ENCODE data around the gene RASIP1.

The RASIP1 gene

GRCh38 chr19:48705431-48705830, 35.0 kb downstream of the RASIP1 start:
- DNase-seq (ENCODE audit: low spot score) (no peak), ATAC-seq (ENCODE audit: low read depth) (no peak)
- Histone ChIP-seq H3K36me3 (ENCODE audit: low read depth) (no peaks in the 10 kb centered on the region), H3K4me3 (ENCODE audit: severe bottlenecking) (no peak overlapping the region), H3K27me3 (ENCODE audit: insufficient read depth, poor library complexity, severe bottlenecking) (no peaks in the 10 kb centered on the region), H3K9me3 (ENCODE audit: severe bottlenecking) (no peaks in the 10 kb centered on the region), H3K4me1 (ENCODE audit: insufficient read depth, poor library complexity, severe bottlenecking) (no peaks in the 10 kb centered on the region), H3K27ac (ENCODE audit: poor library complexity, severe bottlenecking) (no peak overlapping the region)
- no peak for TF ChIP-seq CTCF (IDR thresholded peaks at IDR 0.05; ENCODE audit: poor library complexity, severe bottlenecking)

GRCh38 chr19:48703316-48703715, 37.1 kb downstream of the RASIP1 start:
- no peak for TF ChIP-seq CTCF (IDR thresholded peaks at IDR 0.05; ENCODE audit: poor library complexity, severe bottlenecking)
- Histone ChIP-seq H3K4me3 (ENCODE audit: severe bottlenecking) (no peak overlapping the region), H3K4me1 (ENCODE audit: insufficient read depth, poor library complexity, severe bottlenecking) (no peaks in the 10 kb centered on the region), H3K27me3 (ENCODE audit: insufficient read depth, poor library complexity, severe bottlenecking) (no peaks in the 10 kb centered on the region), H3K9me3 (ENCODE audit: severe bottlenecking) (no peaks in the 10 kb centered on the region), H3K36me3 (ENCODE audit: low read depth) (no peaks in the 10 kb centered on the region), H3K27ac (ENCODE audit: poor library complexity, severe bottlenecking) (no peak overlapping the region)
- no peak for DNase-seq (ENCODE audit: low spot score)
- no peak for ATAC-seq (ENCODE audit: low read depth)

GRCh38 chr19:48702701-48703100, 37.7 kb downstream of the RASIP1 start:
- no peak overlapping the region for H3K27ac ChIP-seq (ENCODE audit: poor library complexity, severe bottlenecking)
- DNase-seq (ENCODE audit: low spot score): no peak
- H3K36me3 ChIP-seq (ENCODE audit: low read depth): no peaks in the 10 kb centered on the region
- H3K4me1 ChIP-seq (ENCODE audit: insufficient read depth, poor library complexity, severe bottlenecking): no peaks in the 10 kb centered on the region
- TF ChIP-seq CTCF (IDR thresholded peaks at IDR 0.05; ENCODE audit: poor library complexity, severe bottlenecking): no peak
- no peaks in the 10 kb centered on the region for H3K9me3 ChIP-seq (ENCODE audit: severe bottlenecking)
- ATAC-seq (ENCODE audit: low read depth): no peak
- no peak overlapping the region for H3K4me3 ChIP-seq (ENCODE audit: severe bottlenecking)
- no peaks in the 10 kb centered on the region for H3K27me3 ChIP-seq (ENCODE audit: insufficient read depth, poor library complexity, severe bottlenecking)

- TF ChIP-seq CTCF (IDR thresholded peaks at IDR 0.05; ENCODE audit: poor library complexity, severe bottlenecking): no peak
- H3K9me3 ChIP-seq (ENCODE audit: severe bottlenecking): no peaks in the 10 kb centered on the region
- H3K36me3 ChIP-seq (ENCODE audit: low read depth): no peaks in the 10 kb centered on the region
- no peaks in the 10 kb centered on the region for H3K27me3 ChIP-seq (ENCODE audit: insufficient read depth, poor library complexity, severe bottlenecking)
- H3K4me3 ChIP-seq (ENCODE audit: severe bottlenecking): no peak overlapping the region
- DNase-seq (ENCODE audit: low spot score) (no peak), ATAC-seq (ENCODE audit: low read depth) (peak; percentile 45; the same call in 2 of the 3 replicates)
- H3K4me1 ChIP-seq (ENCODE audit: insufficient read depth, poor library complexity, severe bottlenecking): peaks cover 7% of the 10 kb centered on the region
- no peak overlapping the region for H3K27ac ChIP-seq (ENCODE audit: poor library complexity, severe bottlenecking)
Measured at GRCh38 chr19:48698046-48698445, 42.4 kb downstream of the RASIP1 start.

GRCh38 chr19:48696353-48697010, 43.9 kb downstream of the RASIP1 start:
- no peak for DNase-seq (ENCODE audit: low spot score)
- Histone ChIP-seq H3K36me3 (ENCODE audit: low read depth) (no peaks in the 10 kb centered on the region), H3K4me1 (ENCODE audit: insufficient read depth, poor library complexity, severe bottlenecking) (peaks cover 7% of the 10 kb centered on the region), H3K27ac (ENCODE audit: poor library complexity, severe bottlenecking) (no peak overlapping the region), H3K4me3 (ENCODE audit: severe bottlenecking) (peak overlapping the region; percentile 9), H3K9me3 (ENCODE audit: severe bottlenecking) (no peaks in the 10 kb centered on the region), H3K27me3 (ENCODE audit: insufficient read depth, poor library complexity, severe bottlenecking) (no peaks in the 10 kb centered on the region)
- peak; percentile 38 for ATAC-seq (ENCODE audit: low read depth)
- TF ChIP-seq CTCF (IDR thresholded peaks at IDR 0.05; ENCODE audit: poor library complexity, severe bottlenecking): no peak
